ENCODE measurements around the gene DDR2. TPM values are rescaled to one million over a fixed set of nuclear protein-coding genes. Genes with fewer than 3 reads are reported as not detected.
"Not testable (repeated sequence)": the region's sequence is repeated elsewhere in the genome, so short reads cannot be mapped to it uniquely, and the experiment has no call there.

Gene DDR2
- total and polyA plus RNA-seq, 2 donors from 2014 or later, result 3.9 to 19.8 TPM

DNA sequence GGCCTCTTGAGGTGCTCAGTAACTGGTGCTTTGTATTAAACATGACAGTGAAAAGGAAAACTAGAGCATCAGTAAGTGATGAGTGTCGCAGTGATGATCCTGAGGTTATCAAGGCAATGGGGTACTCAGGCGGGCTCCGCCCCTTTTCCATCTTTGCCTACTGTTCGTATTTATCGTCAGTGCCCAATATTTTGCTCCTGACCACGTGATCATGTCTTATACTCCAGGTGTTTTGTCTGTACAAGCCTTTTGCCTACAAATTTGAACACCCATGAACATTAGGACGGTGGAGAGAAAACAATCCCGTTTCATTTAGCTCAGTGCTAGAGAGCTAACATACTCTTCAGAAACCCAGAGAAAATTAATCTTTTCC lies 158.7 kb downstream of the DDR2 start:
- Histone ChIP-seq H3K4me3 (ENCODE audit: low read length in 3 of 3) (peak overlapping the region; percentile 59 to 73 (median 64)), H3K9ac (ENCODE audit: low read length in 3 of 3) (peak overlapping the region in 2 of 3 donors; percentile 27 to 40), H3K27ac (ENCODE audit: low read depth in 2 of 2, low read length in 2 of 2) (peak overlapping the region in 1 of 2 donors; percentile 69)
- H3K36me3 ChIP-seq (ENCODE audit: control insufficient read depth in 2 of 3, insufficient read depth in 3 of 3, low read length in 3 of 3); FAIRE-seq; H3K27me3 ChIP-seq (ENCODE audit: control insufficient read depth, insufficient read depth, low read length); H3K4me1 ChIP-seq (ENCODE audit: control insufficient read depth in 2 of 3, insufficient read depth in 2 of 3, low read depth in 1 of 3, low read length in 3 of 3); intact Hi-C loops (cut with DNase I); H3K9me3 ChIP-seq (ENCODE audit: control insufficient read depth in 2 of 3, insufficient read depth in 1 of 3, low read length in 3 of 3): not testable (repeated sequence)
- peak in 2 of 5 donors; percentile 19 to 38 for DNase-seq

DNA sequence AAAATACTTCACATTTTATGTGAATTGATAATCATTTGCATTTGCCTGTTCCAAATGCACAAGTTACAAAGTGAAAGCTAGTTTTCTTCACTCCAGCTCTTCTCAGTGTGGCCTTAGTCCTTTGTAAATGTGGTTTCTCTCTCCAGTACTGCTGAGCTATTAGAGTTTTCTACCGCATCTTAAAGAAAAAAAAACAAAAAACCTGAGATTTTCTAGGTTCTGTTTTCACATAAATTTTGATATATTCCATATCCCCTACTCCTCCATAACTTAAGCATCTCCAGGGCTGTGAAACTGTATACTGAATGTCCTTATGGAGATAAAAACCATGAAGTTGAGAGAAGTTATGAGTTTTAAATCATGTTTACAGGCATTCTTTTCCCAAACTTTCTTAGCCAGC lies 162.0 kb downstream of the DDR2 start:
- H3K27ac ChIP-seq (ENCODE audit: low read depth in 2 of 2, low read length in 2 of 2); intact Hi-C loops (cut with DNase I); DNase-seq; FAIRE-seq; H3K4me3 ChIP-seq (ENCODE audit: low read length in 3 of 3); H3K9ac ChIP-seq (ENCODE audit: low read length in 3 of 3); H3K9me3 ChIP-seq (ENCODE audit: control insufficient read depth in 2 of 3, insufficient read depth in 1 of 3, low read length in 3 of 3); H3K4me1 ChIP-seq (ENCODE audit: control insufficient read depth in 2 of 3, insufficient read depth in 2 of 3, low read depth in 1 of 3, low read length in 3 of 3); H3K36me3 ChIP-seq (ENCODE audit: control insufficient read depth in 2 of 3, insufficient read depth in 3 of 3, low read length in 3 of 3); H3K27me3 ChIP-seq (ENCODE audit: control insufficient read depth, insufficient read depth, low read length): not testable (repeated sequence)

DNA sequence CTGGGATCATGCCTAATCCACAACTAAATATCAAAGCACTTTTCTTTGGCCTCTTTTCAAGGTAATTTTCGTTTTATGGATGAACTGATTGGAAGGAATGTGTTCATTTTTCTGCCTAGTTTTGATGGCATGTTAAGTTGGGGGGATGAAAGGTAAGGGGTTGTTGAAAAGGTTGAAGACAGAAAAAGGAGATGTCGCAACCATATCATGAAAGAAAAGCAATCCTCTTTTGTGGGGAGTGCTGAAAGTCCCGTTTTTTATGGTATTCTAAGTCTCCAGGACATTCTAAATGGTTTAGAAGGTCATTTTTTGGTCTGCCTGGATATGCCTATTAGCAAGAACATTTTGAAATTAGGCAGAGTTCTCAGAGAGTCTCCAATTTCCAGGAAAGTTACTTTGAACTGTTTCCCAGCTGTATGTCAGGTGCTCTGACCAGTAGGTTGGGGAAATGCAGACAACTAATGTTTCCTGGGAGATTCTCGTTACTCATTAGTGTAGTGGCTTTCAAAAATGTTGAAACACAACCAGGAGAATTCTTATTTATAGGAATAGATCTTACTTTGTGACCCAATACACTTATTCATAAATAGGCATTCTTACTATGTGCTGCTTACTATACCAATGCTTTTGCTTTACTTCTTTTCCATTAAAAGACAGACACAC lies 164.5 kb downstream of the DDR2 start:
- H3K4me3 ChIP-seq (ENCODE audit: low read length in 3 of 3); H3K4me1 ChIP-seq (ENCODE audit: control insufficient read depth in 2 of 3, insufficient read depth in 2 of 3, low read depth in 1 of 3, low read length in 3 of 3); H3K9ac ChIP-seq (ENCODE audit: low read length in 3 of 3); intact Hi-C loops (cut with DNase I); H3K27me3 ChIP-seq (ENCODE audit: control insufficient read depth, insufficient read depth, low read length); DNase-seq; H3K36me3 ChIP-seq (ENCODE audit: control insufficient read depth in 2 of 3, insufficient read depth in 3 of 3, low read length in 3 of 3); H3K9me3 ChIP-seq (ENCODE audit: control insufficient read depth in 2 of 3, insufficient read depth in 1 of 3, low read length in 3 of 3); H3K27ac ChIP-seq (ENCODE audit: low read depth in 2 of 2, low read length in 2 of 2); FAIRE-seq: not testable (repeated sequence)

DNA sequence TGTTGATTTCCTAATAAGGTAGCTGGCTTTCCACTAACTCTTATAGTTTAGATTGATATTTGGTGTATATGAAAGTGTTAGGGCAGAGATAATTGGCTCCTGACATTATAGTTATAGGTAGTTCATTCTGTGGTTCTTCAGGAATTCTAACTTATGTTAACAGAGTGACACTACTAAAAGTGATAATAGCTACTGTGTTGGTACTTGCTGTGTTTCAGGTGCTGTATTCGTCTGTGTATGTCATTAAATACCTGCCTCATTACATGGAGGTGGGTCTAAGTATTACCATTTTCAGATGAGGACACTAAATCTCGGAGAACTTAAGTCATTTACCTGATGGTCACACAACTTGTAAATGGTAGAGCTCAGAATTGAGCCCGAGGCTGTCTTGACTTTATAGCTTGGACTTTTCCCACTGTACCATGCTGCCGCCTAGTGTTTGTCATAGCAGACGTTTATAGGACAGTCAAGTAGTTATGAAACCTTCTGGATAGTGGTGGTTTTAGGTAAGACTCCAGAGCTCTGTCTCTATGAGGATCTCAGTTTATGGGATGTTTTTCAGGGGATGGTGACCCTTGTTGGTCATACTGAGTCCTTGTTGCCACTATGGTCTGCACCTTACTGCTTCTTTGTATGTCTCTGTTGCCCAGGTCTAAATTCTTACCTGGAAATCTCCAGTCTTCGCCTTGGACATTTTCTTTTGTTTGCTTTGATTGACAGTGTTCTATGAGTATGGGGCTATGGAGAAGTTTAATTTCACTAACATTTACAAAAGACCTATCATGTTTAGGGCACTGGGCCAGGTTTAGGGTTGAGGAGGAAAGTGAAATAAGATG lies 167.9 kb downstream of the DDR2 start:
- H3K27me3 ChIP-seq (ENCODE audit: control insufficient read depth, insufficient read depth, low read length); H3K4me3 ChIP-seq (ENCODE audit: low read length in 3 of 3); H3K4me1 ChIP-seq (ENCODE audit: control insufficient read depth in 2 of 3, insufficient read depth in 2 of 3, low read depth in 1 of 3, low read length in 3 of 3); intact Hi-C loops (cut with DNase I); FAIRE-seq; H3K27ac ChIP-seq (ENCODE audit: low read depth in 2 of 2, low read length in 2 of 2); H3K9me3 ChIP-seq (ENCODE audit: control insufficient read depth in 2 of 3, insufficient read depth in 1 of 3, low read length in 3 of 3); H3K9ac ChIP-seq (ENCODE audit: low read length in 3 of 3); H3K36me3 ChIP-seq (ENCODE audit: control insufficient read depth in 2 of 3, insufficient read depth in 3 of 3, low read length in 3 of 3): not testable (repeated sequence)
- peak in 4 of 5 donors; percentile 63 to 88 (median 77) for DNase-seq
- TF ChIP-seq, protein P1, sequence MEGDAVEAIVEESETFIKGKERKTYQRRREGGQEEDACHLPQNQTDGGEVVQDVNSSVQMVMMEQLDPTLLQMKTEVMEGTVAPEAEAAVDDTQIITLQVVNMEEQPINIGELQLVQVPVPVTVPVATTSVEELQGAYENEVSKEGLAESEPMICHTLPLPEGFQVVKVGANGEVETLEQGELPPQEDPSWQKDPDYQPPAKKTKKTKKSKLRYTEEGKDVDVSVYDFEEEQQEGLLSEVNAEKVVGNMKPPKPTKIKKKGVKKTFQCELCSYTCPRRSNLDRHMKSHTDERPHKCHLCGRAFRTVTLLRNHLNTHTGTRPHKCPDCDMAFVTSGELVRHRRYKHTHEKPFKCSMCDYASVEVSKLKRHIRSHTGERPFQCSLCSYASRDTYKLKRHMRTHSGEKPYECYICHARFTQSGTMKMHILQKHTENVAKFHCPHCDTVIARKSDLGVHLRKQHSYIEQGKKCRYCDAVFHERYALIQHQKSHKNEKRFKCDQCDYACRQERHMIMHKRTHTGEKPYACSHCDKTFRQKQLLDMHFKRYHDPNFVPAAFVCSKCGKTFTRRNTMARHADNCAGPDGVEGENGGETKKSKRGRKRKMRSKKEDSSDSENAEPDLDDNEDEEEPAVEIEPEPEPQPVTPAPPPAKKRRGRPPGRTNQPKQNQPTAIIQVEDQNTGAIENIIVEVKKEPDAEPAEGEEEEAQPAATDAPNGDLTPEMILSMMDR (IDR thresholded peaks at IDR 0.05; ENCODE audit: borderline replicate concordance, extremely low read depth, insufficient read depth), result peak; percentile 70

DNA sequence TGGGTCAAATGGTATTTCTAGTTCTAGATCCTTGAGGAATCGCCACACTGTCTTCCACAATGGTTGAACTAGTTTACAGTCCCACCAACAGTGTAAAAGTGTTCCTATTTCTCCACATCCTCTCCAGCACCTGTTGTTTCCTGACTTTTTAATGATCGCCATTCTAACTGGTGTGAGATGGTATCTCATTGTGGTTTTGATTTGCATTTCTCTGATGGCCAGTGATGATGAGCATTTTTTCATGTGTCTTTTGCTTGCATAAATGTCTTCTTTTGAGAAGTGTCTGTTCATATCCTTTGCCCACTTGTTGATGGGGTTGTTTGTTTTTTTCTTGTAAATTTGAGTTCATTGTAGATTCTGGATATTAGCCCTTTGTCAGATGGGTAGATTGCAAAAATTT lies 175.2 kb downstream of the DDR2 start:
- H3K4me3 ChIP-seq (ENCODE audit: low read length in 3 of 3); H3K36me3 ChIP-seq (ENCODE audit: control insufficient read depth in 2 of 3, insufficient read depth in 3 of 3, low read length in 3 of 3); H3K9ac ChIP-seq (ENCODE audit: low read length in 3 of 3); DNase-seq; H3K9me3 ChIP-seq (ENCODE audit: control insufficient read depth in 2 of 3, insufficient read depth in 1 of 3, low read length in 3 of 3); FAIRE-seq; H3K27me3 ChIP-seq (ENCODE audit: control insufficient read depth, insufficient read depth, low read length); H3K27ac ChIP-seq (ENCODE audit: low read depth in 2 of 2, low read length in 2 of 2); intact Hi-C loops (cut with DNase I); H3K4me1 ChIP-seq (ENCODE audit: control insufficient read depth in 2 of 3, insufficient read depth in 2 of 3, low read depth in 1 of 3, low read length in 3 of 3): not testable (repeated sequence)

DNA sequence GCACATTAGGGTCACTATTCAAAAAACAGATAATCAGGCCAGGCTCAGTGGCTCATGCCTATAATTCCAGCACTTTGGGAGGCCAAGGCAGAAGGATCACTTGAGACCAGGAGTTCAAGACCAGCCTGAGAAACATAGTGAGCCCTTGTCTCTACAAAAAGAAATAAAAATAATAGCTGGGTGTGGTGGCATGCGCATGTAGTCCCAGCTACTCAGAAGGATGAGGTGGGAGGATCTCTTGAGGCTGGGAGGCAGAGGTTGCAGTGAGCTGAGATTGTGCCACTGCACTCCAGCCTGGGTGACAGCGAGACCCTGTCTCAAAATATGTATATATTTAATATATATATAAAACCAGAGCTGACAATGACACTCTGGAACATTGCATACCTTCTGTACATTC lies 180.1 kb downstream of the DDR2 start:
- H3K36me3 ChIP-seq (ENCODE audit: control insufficient read depth in 2 of 3, insufficient read depth in 3 of 3, low read length in 3 of 3); FAIRE-seq; H3K27ac ChIP-seq (ENCODE audit: low read depth in 2 of 2, low read length in 2 of 2); intact Hi-C loops (cut with DNase I); H3K4me1 ChIP-seq (ENCODE audit: control insufficient read depth in 2 of 3, insufficient read depth in 2 of 3, low read depth in 1 of 3, low read length in 3 of 3); DNase-seq; H3K9me3 ChIP-seq (ENCODE audit: control insufficient read depth in 2 of 3, insufficient read depth in 1 of 3, low read length in 3 of 3); H3K27me3 ChIP-seq (ENCODE audit: control insufficient read depth, insufficient read depth, low read length); H3K4me3 ChIP-seq (ENCODE audit: low read length in 3 of 3); H3K9ac ChIP-seq (ENCODE audit: low read length in 3 of 3): not testable (repeated sequence)

DNA sequence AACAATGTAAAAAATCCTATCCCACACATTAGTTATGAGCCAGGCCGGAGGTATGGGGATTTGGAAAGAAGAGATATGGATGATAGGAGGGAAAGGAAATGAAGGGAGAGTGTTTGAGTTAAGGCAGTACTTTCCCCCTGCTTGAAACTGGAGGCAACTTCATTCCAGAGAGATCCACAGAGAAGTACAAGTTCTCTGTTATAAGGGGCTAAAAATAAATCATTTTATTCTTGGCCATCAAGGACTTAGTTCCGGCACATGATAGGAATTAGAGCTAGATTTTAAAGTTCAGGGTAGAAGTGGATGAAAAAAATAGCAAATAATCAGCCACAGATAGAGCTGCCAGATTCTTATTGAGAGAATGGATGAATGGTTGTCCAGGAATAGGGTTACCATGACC lies 185.9 kb downstream of the DDR2 start:
- H3K9me3 ChIP-seq (ENCODE audit: control insufficient read depth in 2 of 3, insufficient read depth in 1 of 3, low read length in 3 of 3); H3K9ac ChIP-seq (ENCODE audit: low read length in 3 of 3); H3K4me3 ChIP-seq (ENCODE audit: low read length in 3 of 3); FAIRE-seq; H3K27ac ChIP-seq (ENCODE audit: low read depth in 2 of 2, low read length in 2 of 2); H3K27me3 ChIP-seq (ENCODE audit: control insufficient read depth, insufficient read depth, low read length); H3K4me1 ChIP-seq (ENCODE audit: control insufficient read depth in 2 of 3, insufficient read depth in 2 of 3, low read depth in 1 of 3, low read length in 3 of 3); H3K36me3 ChIP-seq (ENCODE audit: control insufficient read depth in 2 of 3, insufficient read depth in 3 of 3, low read length in 3 of 3); intact Hi-C loops (cut with DNase I); DNase-seq: not testable (repeated sequence)
